NB4 (cell line): Measurements from ENCODE around the gene SSX2IP.
A peak's percentile ranks its signal among the peaks of the same experiment; 100 is the strongest.

Source experiments
- DNase-seq: peaks from one replicate; pipeline ENCODE4 v3.0.0; 2010; ENCODE audit warnings: low read depth
- H3K4me3 ChIP-seq: one replicate; pipeline ENCODE4 v1.5.1; 2011; ENCODE audit warnings: mild to moderate bottlenecking, low read depth, low read length, moderate library complexity
- CTCF ChIP-seq: IDR thresholded peaks from one replicate; pipeline ENCODE4 v1.5.1; 2012; ENCODE audit warnings: low read depth, low read length
- MAX ChIP-seq: IDR thresholded peaks from 2 replicates; pipeline ENCODE4 v1.6.1; 2011; ENCODE audit warnings: low read depth, low read length
- MYC ChIP-seq: IDR thresholded peaks from 2 replicates; pipeline ENCODE4 v1.6.1; 2011; ENCODE audit warnings: low read depth, low read length
- POLR2A ChIP-seq: IDR thresholded peaks from 2 replicates; pipeline ENCODE4 v1.6.1; 2011; ENCODE audit warnings: mild to moderate bottlenecking; ENCODE audit not compliant: insufficient read length; ENCODE audit errors: extremely low read depth

Gene SSX2IP

GRCh38 chr1:84687714-84688462 lies 2.4 kb downstream of the SSX2IP start:
- H3K4me3 ChIP-seq = peak overlapping the region; percentile 78
- DNase-seq = peak; percentile 13
- TF ChIP-seq CTCF (no peak), MAX (no peak), POLR2A (no peak), MYC (no peak)

DNA sequence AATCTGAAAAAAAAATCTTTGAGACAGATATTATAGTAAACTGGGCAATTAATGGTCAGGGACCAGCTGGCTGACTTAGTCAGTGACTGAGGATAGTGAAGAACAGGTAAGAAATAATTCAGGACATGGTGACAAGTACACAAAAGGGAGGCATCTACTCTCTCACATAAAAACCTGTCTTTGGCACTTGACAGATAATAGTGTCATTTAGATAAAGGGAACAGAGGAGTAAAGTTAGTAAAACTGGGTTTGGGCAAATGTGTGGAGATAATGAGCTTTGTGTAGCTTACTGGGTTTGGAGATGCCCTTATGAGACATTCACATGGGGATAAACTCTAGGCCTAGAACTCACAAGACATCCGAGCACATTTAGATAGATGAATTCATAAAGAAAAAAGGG lies 4.0 kb downstream of the SSX2IP start:
- no peak overlapping the region for H3K4me3 ChIP-seq
- TF ChIP-seq CTCF (no peak), MAX (no peak), MYC (no peak), POLR2A (no peak)
- DNase-seq = no peak

DNA sequence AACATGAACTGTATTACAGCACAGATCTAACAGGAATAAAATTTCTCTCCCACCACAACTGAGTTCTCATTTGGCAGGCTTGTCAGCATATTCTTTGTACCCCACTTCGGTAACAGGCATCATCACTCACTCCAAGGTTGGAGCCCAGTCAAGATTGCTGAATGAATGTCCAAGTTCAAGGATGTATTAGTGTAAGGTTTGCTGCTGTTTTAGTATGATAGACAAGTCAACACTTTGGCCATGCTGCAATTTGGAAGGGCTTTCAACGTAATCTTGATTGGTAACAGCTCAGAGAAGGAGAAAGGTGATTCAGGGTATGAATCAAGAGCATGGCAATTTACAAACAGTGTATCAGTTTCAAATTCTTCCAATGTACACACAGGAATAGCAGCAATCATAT lies 6.8 kb downstream of the SSX2IP start:
- TF ChIP-seq MYC = no peak
- TF ChIP-seq POLR2A = no peak
- TF ChIP-seq CTCF = no peak
- TF ChIP-seq MAX = no peak
- DNase-seq = no peak

DNA sequence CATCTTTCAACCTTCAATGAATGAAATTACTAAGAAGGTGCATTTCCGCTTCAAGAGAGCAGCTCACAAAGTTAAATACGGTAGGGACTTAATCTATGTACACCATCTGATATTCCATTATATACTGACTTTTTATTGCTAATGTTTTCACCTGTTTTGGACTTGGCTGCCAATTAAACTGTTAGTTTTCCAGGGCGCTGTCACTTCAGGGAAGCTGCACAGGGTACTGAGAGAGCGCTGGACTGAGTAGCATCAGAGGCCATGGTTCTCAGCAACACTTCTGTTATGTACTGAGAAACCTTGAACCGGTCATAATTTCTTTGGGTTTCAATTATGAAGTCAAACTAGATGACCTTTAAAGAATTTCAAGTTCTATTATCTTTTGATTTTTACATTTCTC lies 8.2 kb downstream of the SSX2IP start:
- TF ChIP-seq MAX (no peak), CTCF (no peak), MYC (no peak), POLR2A (no peak)
- no peak overlapping the region for H3K4me3 ChIP-seq
- DNase-seq = no peak

More for the DNA sequence above, 6.8 kb downstream of the SSX2IP start:
- no peak overlapping the region for H3K4me3 ChIP-seq

- DNase-seq = no peak
- TF ChIP-seq CTCF = no peak
- TF ChIP-seq MYC = no peak
- TF ChIP-seq MAX = no peak
- no peak for TF ChIP-seq POLR2A
- H3K4me3 ChIP-seq = no peak overlapping the region
These were observed 12.7 kb downstream of the SSX2IP start for GRCh38 chr1:84677415-84678099.
